Kidney epithelial cell (primary cell): ENCODE results near the gene ATP4A. TPM values are rescaled to one million over a fixed set of nuclear protein-coding genes. Genes with fewer than 3 reads are reported as not detected.

ENCODE experiments used
- DNase-seq: peaks from one replicate; pipeline ENCODE4 v3.0.0-alpha.2; 2010; ENCODE audit warnings: low read depth
- H3K27me3 ChIP-seq: 2 replicates; pipeline ENCODE4 v1.6.0; 2011; ENCODE audit warnings: low read length; ENCODE audit not compliant: control insufficient read depth, insufficient read depth
- H3K36me3 ChIP-seq: 2 replicates; pipeline ENCODE4 v1.5.1; 2011; ENCODE audit warnings: low read length; ENCODE audit not compliant: control insufficient read depth, insufficient read depth
- H3K4me3 ChIP-seq: 2 replicates; pipeline ENCODE4 v1.5.1; 2011; ENCODE audit warnings: low read depth, mild to moderate bottlenecking, control low read depth, low read length
- total RNA-seq: library from RNA; depleted of rRNA; stranded (reverse); fragments of >200 nt; gene quantifications from 2 replicates; pipeline ENCODE4 v1.2.3, GENCODE V29; 2015
- TF ChIP-seq, protein P1 (sequence below): IDR thresholded peaks from 2 replicates; pipeline ENCODE4 v1.5.1; 2011; ENCODE audit warnings: mild to moderate bottlenecking, moderate library complexity, low read length, control low read depth, inconsistent platforms; ENCODE audit not compliant: insufficient read depth, poor library complexity, severe bottlenecking

ATP4A gene
- total RNA-seq, 1 donor from 2014 or later: not detected

DNA sequence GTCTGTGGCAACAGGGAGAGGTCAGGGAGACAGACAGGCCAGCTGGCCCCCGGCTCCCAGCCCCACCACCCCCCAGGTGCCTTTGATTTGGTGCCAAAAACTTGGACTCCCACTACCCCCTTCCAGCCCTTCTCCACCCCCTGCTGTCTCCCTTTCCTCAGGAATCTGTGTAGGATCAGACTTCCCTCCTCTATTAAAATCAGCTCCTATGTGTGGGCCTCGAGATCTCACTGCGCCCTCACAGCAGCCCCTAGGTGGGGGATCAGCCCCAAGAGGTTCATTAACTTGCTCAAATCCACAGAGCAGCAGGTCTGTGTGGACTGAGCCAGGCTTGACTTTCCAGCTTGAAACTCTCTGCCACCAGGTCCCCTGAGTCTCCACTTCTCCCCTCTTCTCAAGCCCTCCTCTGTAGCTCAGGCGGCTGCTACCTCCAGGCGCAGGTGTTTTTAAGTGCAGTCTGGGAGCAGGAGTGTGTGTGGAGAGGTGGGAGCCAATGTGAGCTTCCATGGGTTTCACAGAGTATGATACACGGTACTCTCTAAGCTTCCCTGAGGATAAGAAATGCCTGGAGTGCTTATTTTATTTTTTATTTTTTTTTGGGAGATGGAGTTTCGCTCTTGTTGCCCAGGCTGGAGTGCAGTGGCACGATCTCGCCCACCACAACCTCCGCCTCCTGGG lies 28.5 kb downstream of the ATP4A start:
- no peak for DNase-seq
- H3K27me3 ChIP-seq: peaks cover 25% of the 10 kb centered on the region
- H3K36me3 ChIP-seq: no peaks in the 10 kb centered on the region
- H3K4me3 ChIP-seq: no peak overlapping the region
- TF ChIP-seq, protein P1, sequence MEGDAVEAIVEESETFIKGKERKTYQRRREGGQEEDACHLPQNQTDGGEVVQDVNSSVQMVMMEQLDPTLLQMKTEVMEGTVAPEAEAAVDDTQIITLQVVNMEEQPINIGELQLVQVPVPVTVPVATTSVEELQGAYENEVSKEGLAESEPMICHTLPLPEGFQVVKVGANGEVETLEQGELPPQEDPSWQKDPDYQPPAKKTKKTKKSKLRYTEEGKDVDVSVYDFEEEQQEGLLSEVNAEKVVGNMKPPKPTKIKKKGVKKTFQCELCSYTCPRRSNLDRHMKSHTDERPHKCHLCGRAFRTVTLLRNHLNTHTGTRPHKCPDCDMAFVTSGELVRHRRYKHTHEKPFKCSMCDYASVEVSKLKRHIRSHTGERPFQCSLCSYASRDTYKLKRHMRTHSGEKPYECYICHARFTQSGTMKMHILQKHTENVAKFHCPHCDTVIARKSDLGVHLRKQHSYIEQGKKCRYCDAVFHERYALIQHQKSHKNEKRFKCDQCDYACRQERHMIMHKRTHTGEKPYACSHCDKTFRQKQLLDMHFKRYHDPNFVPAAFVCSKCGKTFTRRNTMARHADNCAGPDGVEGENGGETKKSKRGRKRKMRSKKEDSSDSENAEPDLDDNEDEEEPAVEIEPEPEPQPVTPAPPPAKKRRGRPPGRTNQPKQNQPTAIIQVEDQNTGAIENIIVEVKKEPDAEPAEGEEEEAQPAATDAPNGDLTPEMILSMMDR: no peak

DNA sequence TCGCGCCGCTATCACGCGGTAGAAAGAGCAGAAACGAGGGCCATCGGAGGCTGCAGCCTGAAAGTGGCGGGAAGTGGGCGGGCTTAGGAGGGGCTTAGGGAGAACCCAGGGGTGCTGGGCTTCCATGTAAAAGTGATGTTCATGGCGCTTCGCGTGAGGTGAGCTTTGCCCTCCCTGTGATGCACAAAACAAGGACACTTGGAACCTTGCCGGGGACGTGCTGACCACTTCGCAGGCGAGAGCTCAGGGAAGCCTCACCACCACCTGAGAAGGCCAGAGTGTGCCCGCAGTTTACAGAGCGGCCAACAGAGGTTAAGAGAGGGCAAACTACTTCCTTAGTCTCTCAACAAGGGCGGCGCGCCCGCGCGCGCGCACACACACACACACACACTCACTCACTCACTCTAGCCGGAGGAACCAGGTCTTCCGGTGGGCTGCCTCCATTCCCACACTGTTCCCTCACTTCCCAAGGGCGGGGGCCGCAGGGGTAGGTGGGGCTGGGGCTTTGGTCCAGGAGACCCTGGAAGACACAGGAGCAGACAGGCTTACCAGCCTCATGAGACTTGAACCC lies 29.6 kb downstream of the ATP4A start:
- no peak for DNase-seq
- TF ChIP-seq, protein P1: no peak
- H3K27me3 ChIP-seq: peaks cover 28% of the 10 kb centered on the region
- no peaks in the 10 kb centered on the region for H3K36me3 ChIP-seq
- H3K4me3 ChIP-seq: no peak overlapping the region

DNA sequence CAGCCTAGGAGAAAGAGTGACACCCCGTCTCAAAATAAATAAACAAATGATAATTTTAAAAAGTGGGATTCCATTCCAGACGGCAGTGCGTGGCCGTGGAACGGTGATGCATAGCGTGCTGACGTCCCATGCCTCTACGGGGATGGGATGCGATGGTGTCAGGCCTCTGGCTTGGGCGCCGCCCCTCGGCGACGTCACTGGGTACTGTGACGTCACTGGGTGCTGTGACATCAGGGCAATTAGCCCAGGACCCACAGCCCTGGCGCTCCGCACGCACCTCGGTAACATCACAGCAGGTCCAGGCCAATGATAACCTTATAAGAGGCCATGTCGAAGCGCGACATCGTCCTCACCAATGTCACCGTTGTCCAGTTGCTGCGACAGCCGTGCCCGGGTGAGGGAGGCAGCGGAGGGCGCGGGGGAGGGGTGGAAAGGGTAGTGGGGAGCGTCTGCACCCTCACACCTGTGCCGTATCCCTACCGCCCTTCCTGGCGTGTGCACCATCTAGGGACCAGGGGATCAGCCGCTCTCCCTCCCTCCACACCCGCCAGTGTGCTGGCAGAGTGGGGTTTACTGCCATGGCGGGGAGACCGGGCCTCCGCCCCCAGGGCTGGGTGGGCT lies 30.1 kb downstream of the ATP4A start, which contains the start of gene GAPDHS:
TSS of gene GAPDHS (plus strand) at position 256 of the 621 bp plus-strand sequence. CDS start at position 328, 72 bp downstream.
- no peak for DNase-seq
- Histone ChIP-seq H3K4me3 (no peak within 1 kb of the TSS), H3K27me3 (peaks cover 28% of the 10 kb centered on the region), H3K36me3 (no peaks in the 10 kb centered on the region)
- TF ChIP-seq, protein P1: no peak

DNA sequence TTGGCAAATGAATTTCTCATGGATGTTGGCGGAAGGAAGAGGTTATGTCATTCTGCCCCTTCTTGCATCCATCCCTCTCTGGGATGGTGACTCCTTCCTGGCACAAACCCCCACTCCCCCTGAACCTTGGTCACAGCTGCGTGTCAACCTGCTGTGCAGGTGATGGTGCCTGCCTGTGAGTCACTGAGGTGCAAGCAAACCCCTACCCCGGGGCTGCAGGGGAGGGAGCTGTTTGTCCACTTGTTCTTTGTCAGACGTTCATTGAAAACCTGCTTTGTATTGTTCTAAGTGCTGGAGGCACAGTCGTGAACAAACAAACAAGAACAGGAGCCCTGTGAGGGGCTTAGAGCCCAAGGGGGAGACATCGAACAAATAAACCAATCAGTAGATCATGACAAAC lies 32.2 kb downstream of the ATP4A start:
- Histone ChIP-seq H3K27me3 (peaks cover 31% of the 10 kb centered on the region), H3K4me3 (no peak overlapping the region), H3K36me3 (no peaks in the 10 kb centered on the region)
- TF ChIP-seq, protein P1: no peak
- no peak for DNase-seq

DNA sequence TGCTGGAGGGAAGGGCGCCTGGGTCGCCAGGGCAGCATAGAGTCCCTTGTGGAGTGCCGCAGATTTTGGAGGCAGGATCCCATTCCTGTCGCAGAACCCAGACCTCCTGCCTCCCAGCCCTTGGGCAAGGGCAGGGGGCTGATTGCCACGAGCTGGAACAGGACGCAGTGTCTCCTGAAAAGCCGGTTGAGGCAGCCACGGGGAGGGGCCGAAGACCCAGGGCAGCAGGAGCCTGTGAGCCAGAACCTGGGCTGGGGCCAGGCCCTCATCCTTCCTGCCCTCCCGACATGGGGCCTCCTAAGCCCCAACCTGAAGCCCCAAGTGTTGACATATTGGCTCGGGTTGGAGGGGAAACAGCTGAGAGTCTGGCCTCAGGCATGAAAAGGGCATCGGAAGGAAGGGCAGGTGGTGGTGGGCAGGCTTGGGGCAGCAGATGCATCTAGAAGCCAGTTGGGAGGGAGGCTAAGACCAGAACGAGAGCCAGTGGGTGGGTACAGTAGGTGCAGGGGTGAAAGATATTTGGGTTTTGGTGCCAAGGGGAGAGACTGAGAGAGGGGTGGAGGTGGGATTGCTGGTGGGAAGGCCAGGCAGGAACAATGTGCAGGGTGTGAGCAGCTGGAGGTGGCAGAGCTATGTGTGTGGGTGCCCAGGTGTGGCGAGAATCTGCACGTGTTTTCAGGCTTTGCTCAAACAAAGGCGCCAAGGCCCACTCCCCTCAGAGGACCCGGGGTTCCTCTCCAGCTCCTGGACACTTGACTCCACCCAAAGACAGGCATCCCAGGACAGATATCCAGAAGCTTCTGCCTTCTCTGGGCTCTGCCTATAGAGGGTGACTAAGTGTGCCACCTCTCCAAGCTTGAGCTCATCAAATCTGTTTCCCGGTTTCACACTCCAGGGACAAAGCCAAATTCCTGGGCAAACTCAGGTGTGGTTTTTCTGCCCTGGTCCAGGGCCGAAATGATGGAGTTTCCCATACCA lies 33.9 kb downstream of the ATP4A start:
- no peaks in the 10 kb centered on the region for H3K36me3 ChIP-seq
- H3K27me3 ChIP-seq: peaks cover 42% of the 10 kb centered on the region
- TF ChIP-seq, protein P1: no peak
- H3K4me3 ChIP-seq: no peak overlapping the region
- no peak for DNase-seq
